Activated T-cell treated with anti-CD3 and anti-CD28 coated beads for 48 hours (primary cell): ENCODE results near the gene PALLD.
"Not testable (repeated sequence)": the region's sequence is repeated elsewhere in the genome, so short reads cannot be mapped to it uniquely, and the experiment has no call there.

Experiments used
- DNase-seq: peaks from one replicate; pipeline ENCODE4 v3.0.0-alpha.2; 2020; ENCODE audit warnings: low read depth

The PALLD gene

GRCh38 chr4:168496834-168497233, at the start of gene PALLD:
PALLD (plus strand) TSS chr4:168497052.
- no peak for DNase-seq

DNA sequence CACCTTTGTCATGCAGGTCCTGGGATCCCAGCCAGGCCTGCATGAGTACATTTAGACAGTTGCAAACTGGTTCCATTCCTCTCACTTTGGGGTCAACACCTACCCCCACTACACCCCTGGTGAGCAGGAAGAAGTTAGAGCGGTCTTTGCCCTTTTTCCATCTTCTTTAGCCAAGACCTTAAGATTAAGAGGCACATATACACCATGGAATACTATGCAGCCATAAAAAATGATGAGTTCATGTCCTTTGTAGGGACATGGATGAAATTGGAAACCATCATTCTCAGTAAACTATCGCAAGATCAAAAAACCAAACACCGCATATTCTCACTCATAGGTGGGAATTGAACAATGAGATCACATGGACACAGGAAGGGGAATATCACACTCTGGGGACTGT, 47.8 kb upstream of the PALLD start:
- DNase-seq: not testable (repeated sequence)

DNA sequence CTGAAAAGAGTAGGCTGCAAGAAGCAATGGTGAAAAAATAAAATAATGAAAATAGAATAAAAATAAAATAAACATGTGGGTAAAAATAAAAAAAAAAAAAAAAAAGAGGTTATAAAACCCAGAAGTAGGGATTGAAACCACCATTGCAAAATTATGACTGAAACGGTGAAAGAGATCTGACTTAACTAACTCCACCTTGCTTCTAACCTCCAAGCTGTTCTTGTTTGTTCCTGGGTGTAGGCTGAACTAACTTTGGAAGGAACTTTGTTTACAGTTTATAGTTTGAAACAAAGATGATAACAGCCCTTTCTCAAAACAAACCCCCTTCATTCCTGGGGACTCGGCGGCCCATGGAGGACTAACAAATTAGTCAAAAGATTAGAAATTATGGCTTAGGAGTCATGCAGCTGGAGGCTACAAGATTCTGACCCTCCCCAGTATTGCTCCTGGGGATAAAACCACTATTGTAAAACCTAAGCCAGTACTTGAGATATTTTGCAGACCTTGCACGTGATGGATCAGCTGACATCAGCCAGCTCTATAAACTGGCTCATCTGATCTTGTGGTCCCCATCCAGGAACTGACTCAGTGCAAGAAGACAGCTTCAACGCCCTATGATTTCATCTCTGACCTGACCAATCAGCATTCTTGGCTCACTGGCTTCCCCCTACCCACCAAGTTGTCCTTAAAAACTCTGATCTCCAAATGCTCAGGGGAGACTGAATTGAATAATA, 47.0 kb upstream of the PALLD start:
- DNase-seq: peak; percentile 10

- DNase-seq: no peak
Observed at GRCh38 chr4:168451331-168451730, 45.5 kb upstream of the PALLD start.

GRCh38 chr4:168451744-168452390, 45.0 kb upstream of the PALLD start:
- DNase-seq: no peak

GRCh38 chr4:168453146-168453545, 43.7 kb upstream of the PALLD start:
- DNase-seq: no peak

GRCh38 chr4:168458256-168458655, 38.6 kb upstream of the PALLD start:
- DNase-seq: not testable (repeated sequence)

- DNase-seq: no peak
Observed at GRCh38 chr4:168461821-168462220, 35.0 kb upstream of the PALLD start.

DNA sequence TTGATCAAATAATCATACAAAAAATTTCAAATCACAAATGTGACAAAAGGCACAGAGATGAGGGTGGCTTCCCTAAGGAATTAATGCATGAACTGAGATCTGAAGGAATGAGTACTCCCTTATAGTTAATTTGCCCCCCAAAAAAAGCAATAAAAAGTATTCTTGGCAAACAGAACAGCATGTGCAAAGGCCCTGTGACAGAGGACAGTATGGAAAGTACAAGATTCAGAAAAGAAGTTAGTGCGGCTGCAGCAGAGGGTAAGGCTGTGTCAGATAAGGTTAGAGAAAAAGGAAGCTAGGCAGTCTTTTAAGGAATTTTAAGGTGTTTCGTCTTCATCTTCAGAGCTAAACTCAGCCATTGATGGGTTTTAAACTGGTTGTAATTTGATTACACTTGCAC, 23.9 kb upstream of the PALLD start:
- DNase-seq: no peak

GRCh38 chr4:168474660-168475320, 22.1 kb upstream of the PALLD start:
- DNase-seq: no peak

GRCh38 chr4:168475745-168476144, 21.1 kb upstream of the PALLD start:
- DNase-seq: no peak

DNA sequence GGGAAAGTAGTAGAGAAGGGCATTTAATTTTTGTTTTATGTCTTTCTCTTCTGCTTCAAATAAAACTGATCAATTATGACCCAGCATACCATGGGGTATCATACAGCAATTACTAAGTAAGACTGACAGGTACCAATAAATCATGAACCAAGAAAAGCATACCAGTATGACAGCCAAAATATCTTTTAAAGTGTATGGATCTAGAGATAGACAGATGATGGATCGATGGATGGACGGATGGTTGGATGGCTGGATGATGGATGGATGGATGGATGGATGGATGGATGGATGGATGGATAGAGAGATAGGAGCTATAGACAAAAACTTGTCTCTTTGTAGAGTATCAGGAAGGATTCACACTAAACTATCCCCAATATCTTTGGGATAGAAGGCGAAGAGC, 18.0 kb upstream of the PALLD start:
- no peak for DNase-seq

- no peak for DNase-seq
Observed at GRCh38 chr4:168480931-168481611, 15.8 kb upstream of the PALLD start.

DNA sequence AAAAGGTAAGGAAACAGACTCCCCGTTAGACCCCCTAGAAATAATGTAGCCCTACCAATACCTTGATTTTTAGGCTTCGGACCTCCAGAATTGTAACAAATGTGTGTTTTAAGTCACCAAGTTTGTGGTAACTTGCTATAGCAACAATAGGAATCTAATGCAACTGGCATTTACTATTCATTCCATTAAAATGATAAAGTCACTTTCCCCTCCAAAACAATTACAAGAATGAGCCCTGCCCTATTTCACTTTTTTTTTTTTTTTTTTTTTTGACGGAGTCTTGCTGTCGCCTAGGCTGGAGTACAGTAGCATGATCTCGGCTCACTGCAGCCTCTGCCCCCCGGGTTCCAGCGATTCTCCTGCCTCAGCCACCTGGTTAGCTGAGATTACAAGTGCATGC, 13.0 kb upstream of the PALLD start:
- DNase-seq: no peak

DNA sequence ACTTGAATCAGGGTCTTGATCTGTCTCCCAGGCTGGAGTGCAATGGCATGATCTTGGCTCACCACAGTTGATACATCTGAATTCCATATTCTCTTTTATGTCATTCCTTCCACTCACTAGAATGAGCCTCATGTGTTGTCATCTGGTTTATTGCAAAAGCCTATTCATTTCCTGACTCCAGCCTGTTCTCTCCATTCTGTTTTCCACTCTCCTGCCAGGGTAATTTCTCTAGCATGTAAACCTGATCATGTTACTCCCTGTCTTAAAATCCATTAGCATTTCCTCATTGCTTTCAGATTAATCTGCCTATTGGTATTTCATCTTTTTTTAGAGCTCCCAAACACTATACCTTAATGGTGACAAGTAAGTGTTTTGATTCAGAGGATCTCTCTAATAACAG, 12.2 kb upstream of the PALLD start:
- no peak for DNase-seq

DNA sequence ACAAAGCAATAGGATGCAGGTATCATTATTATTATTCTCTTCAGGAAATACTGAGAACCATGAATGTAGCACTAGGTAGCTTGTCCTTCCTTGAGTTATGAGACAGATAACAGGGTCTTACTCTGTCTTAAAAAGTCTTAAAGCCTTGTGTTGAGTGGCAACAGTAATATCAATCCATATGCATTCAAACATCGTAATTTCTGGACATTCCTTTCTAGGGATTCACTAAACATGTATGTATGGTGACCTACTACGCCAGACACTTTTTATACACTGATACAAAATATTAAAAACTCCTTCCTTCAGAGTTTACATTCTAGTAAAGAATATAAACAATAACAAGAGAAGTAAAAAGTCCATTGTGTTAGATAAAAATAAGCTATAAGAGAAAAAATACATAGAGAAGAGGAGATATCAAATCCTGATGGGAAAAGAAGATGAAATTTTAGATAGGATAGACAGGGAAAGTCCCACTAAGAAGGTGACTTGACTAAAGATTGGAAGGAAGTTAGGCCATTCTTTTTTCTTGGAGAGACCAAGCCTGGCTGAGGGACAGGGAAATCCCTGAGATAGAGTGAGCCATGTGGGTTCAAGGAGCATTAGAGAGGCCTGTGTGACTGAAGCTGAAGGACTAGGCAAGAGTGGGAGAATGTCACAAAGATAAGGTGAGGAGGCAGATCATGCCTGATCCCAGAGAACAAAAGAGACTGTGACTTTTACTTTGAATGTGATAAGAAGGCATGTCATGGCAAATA, 11.5 kb upstream of the PALLD start:
- DNase-seq: no peak

GRCh38 chr4:168486912-168487281, 10.0 kb upstream of the PALLD start:
- no peak for DNase-seq

DNA sequence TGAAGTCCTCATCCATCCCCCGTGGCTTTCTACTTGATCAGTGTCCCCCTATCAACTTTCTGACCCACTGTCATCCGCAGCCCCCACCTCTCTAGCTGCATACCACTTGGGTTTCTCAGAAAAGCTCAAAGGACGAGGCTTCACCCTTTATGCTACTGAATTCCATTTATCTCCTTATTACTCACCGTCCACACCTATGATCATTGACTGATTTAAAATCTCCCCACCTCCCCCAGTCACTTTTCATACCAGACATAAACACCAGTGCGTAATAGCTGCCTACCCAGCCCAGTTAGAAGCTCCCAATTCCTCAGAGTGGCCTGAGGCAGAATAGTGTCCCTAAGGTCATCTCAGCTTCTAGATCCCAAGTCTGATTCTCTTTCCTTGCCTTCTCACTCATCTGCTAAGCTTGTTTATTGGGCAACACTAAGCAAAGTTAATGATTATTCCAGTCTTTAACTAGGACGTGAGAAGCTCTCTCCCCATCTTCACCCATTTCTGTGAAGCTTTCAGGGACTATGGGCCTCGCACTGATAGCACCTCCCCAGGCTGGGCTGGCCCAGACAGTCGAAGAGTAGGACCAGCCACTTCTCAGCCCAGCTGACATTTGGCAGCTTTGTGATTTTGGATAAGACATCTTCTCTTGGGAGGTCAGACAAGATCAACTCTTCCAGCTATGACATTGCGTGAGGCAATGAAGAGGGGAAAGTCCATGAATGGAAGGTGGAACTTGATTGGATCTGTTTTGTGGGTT, 9.4 kb upstream of the PALLD start:
- DNase-seq: no peak

DNA sequence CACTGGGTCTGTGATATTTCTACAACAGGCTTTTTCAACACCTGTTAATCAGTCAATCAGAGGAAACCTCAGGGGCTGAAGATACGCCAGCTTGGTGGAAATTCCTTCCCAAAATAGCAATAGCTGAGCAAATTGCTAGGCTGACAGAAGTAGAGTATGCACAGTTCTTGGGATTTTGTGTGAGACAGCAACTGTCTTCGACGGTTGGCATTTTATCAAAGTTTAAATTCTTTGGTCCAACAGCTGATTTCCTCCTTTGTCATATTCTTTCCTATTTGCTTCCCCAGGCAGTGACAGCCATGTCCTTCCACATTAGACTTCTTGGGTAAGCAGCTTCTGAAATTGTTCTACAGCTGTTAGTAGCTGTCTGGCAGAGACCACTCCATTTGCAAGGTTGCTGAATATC, 8.0 kb upstream of the PALLD start:
- DNase-seq: no peak

DNA sequence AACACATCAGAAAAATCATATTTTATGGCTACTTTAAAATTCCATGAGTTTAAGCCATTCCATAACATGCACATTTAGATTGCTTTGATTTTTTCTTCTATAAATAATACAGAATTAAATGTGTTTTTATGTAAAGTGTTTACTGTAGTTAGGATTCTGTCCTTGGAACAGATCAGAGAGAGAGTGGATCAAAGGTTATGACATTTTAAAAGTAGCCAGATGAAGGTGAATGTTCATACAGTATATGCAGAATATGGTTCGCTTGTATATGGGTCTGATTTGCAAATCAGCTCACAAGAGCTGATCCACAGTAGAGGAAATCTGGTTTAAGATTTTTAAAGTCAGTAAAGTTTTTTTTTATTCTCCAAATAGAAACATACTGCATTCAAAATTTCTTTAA, 7.2 kb upstream of the PALLD start:
- no peak for DNase-seq

- DNase-seq: no peak
Observed at GRCh38 chr4:168490711-168491110, 6.1 kb upstream of the PALLD start.
